ENCODE measurements around the gene ZNF366. TPM values are rescaled to one million over a fixed set of nuclear protein-coding genes. Genes with fewer than 3 reads are reported as not detected.

Gene ZNF366, protein sequence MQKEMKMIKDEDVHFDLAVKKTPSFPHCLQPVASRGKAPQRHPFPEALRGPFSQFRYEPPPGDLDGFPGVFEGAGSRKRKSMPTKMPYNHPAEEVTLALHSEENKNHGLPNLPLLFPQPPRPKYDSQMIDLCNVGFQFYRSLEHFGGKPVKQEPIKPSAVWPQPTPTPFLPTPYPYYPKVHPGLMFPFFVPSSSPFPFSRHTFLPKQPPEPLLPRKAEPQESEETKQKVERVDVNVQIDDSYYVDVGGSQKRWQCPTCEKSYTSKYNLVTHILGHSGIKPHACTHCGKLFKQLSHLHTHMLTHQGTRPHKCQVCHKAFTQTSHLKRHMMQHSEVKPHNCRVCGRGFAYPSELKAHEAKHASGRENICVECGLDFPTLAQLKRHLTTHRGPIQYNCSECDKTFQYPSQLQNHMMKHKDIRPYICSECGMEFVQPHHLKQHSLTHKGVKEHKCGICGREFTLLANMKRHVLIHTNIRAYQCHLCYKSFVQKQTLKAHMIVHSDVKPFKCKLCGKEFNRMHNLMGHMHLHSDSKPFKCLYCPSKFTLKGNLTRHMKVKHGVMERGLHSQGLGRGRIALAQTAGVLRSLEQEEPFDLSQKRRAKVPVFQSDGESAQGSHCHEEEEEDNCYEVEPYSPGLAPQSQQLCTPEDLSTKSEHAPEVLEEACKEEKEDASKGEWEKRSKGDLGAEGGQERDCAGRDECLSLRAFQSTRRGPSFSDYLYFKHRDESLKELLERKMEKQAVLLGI
- total RNA-seq: under 1 TPM in 2 of 5 donors, not detected in 3; 0.13 to 0.14 TPM
- total RNA-seq (2013): not detected
- 0.13 to 3.8 (median 0.46) reads per million in 29 experiments for total RNA-seq

DNA sequence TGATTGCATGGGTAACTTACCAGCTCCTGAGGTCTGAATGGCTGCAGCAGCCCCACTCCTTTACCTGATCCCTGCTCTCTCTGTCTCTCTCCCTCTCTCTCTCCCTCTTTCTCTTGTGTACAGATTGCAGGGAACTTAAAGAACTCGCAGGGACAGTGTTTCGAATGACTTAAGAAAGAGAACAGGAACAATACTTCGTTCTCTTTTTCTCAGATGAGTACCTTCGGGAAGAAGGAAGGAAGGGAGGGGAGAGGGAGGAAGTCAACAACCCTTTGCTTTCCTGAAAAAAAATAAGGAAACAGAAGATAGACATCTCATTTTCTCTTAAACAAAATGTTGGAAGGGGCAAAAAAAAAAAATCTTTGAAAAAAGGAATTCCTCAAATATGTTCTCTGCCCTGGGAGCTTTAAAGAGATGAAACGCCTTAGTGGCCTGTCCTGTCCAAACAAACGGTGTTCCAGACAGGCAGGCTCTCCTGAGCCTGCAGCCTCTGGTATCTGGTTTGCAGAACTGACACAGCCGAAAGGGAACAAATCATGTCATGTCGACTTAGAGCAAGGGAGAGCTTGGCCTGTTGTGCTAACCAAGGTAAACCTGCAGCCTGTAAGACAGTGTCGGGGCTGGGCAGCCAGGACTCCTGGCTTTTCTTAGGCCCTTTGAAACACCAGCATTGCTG, at the start of gene ZNF366:
Gene ZNF366 (minus strand): TSS at position 180 of the 676 bp plus-strand sequence. CDS start 45,914 bp downstream, outside the sequence.
- WGBS (ENCODE audit: insufficient coverage): 53% methylated on average over 5 of the region's 9 CpGs
- no peak within 1 kb of the TSS for H3K4me3 ChIP-seq (ENCODE audit: control insufficient read depth in 1 of 2, extremely low read depth in 1 of 2, low read length in 1 of 2)

DNA sequence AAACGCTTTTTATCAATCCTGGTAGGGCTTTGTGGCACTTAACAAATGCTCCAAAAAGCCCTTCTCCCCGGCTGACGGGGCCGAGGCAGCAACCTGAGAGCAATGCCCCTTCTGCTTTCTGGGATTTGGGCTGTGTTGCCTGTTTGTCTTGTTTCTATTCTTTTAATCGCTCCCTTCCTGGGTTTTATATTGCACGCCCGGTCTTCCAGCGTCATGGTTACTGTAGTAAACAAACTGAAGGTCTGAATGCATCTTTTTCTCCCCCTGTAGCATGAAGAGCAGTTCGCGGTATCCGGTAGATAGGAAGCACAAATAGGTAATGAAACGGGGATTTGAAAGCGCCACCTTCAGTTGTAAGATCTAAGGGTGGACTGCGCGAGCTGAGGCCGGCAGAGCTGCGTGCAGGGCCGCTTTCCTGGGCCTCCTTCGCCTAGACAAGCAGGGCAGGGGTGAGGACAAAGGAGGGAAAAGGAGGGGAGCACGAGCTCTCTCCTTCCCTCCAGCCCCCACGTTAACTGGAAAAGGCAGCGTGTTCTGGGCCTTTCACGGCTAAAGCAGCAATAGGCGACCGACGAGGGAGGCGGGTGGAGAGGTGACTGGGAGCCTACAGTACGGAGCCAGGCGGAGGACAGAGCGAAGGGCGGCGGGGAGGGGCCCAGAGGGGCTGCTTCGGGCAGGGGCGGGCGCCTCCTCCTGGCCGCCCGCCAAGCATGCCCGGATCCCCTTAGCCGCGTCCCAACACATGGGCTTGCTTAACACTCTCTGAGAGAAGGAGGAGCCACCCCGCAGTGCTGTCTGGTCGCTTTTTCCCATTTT, 49.3 kb upstream of the ZNF366 start:
- CTCF ChIA-PET: interaction anchor here in 1 of 2 donors (0.5 kb wide), 1 partner anchor 10 kb away, joined by 3 read pairs; no protein-coding TSS in a partner anchor
- peak in 6 of 35 experiments; percentile 2 to 27 (median 13) for DNase-seq
- H3K27ac ChIP-seq (ENCODE audit: low read length): no peak overlapping the region
- peak overlapping the region; percentile 24 to 72 for H3K4me3 ChIP-seq (ENCODE audit: control insufficient read depth in 1 of 2, extremely low read depth in 1 of 2, low read length in 1 of 2)
- peaks cover 11 to 15% (median 13%) of the 10 kb centered on the region in 3 donors for H3K4me1 Mint-ChIP-seq
- peaks cover 0 to 8% of the 10 kb centered on the region in 2 experiments for H3K4me1 ChIP-seq (ENCODE audit: control insufficient read depth in 1 of 2, extremely low read depth in 1 of 2, insufficient read depth in 2 of 2, low read length in 2 of 2)
- POLR2A ChIA-PET: interaction anchor here in 1 of 2 donors (0.5 kb wide), 1 partner anchor 144 kb away, joined by 3 read pairs; no protein-coding TSS in a partner anchor
- peak overlapping the region; percentile 62 to 80 (median 69) for H3K4me3 Mint-ChIP-seq
- H3K27ac Mint-ChIP-seq: no peak overlapping the region
- ATAC-seq (replicated peaks in 1 of 4): peak; percentile 53 to 69 (median 59)
- H3K9me3 Mint-ChIP-seq: no peaks in the 10 kb centered on the region
- H3K27me3 Mint-ChIP-seq: peaks cover 49 to 58% of the 10 kb centered on the region in 2 donors
- peaks cover 0 to 27% of the 10 kb centered on the region in 2 experiments for H3K27me3 ChIP-seq (replicated peaks in 1 of 2; ENCODE audit: control insufficient read depth in 2 of 2, extremely low read depth in 1 of 2, insufficient read depth in 2 of 2, low read length in 1 of 2)
- H3K9me3 ChIP-seq: no peaks in the 10 kb centered on the region
- no peaks in the 10 kb centered on the region for H3K36me3 Mint-ChIP-seq
- 7% methylated on average over 28 of the region's 42 CpGs for WGBS (ENCODE audit: insufficient coverage)
- H3K36me3 ChIP-seq (ENCODE audit: control insufficient read depth in 2 of 2, extremely low read depth in 1 of 2, insufficient read depth in 1 of 2, low read length in 1 of 2): no peaks in the 10 kb centered on the region

More for the DNA sequence above, at the start of gene ZNF366:
- ChIA-PET CTCF (no interaction called here), POLR2A (no interaction called here)
- no peaks in the 10 kb centered on the region for H3K4me1 Mint-ChIP-seq
- no peak within 1 kb of the TSS for H3K4me3 Mint-ChIP-seq
- Histone ChIP-seq H3K4me1 (ENCODE audit: control insufficient read depth in 1 of 2, extremely low read depth in 1 of 2, insufficient read depth in 2 of 2, low read length in 2 of 2) (no peaks in the 10 kb centered on the region), H3K36me3 (ENCODE audit: control insufficient read depth in 2 of 2, extremely low read depth in 1 of 2, insufficient read depth in 1 of 2, low read length in 1 of 2) (no peaks in the 10 kb centered on the region), H3K9me3 (no peaks in the 10 kb centered on the region), H3K27me3 (replicated peaks in 1 of 2; ENCODE audit: control insufficient read depth in 2 of 2, extremely low read depth in 1 of 2, insufficient read depth in 2 of 2, low read length in 1 of 2) (peaks cover 0 to 13% of the 10 kb centered on the region in 2 experiments), H3K27ac (ENCODE audit: low read length) (no peak within 1 kb of the TSS)
- no peak within 1 kb of the TSS for H3K27ac Mint-ChIP-seq
- ATAC-seq (replicated peaks in 1 of 4) (no peak), DNase-seq (no peak)
- H3K27me3 Mint-ChIP-seq: peaks cover 15 to 22% of the 10 kb centered on the region in 2 donors
- H3K9me3 Mint-ChIP-seq: no peaks in the 10 kb centered on the region
- H3K36me3 Mint-ChIP-seq: no peaks in the 10 kb centered on the region

DNA sequence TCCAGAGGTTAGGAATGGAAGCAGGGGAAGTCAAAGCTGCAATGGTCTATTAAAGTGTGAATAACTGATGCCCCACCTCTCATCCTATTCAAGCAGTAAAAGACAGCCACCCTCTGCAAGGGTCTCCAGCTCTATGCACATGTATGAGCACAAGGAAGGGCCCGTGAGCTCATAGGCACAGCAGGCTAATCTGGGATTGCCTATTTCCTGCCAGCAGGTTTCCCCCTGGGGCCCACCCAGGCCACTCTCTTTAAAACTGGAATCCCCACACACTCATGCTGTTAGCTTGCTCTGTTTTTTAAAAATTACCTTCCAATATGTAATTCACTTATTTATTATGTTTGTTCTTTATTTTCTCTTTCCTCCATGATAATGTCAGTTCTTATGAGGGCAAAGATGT, 48.7 kb upstream of the ZNF366 start:
- Mint-ChIP-seq H3K4me3 (peak overlapping the region in 2 of 3 donors; percentile 69 to 80), H3K27ac (no peak overlapping the region), H3K27me3 (peaks cover 48 to 56% of the 10 kb centered on the region in 2 donors), H3K36me3 (no peaks in the 10 kb centered on the region), H3K9me3 (no peaks in the 10 kb centered on the region), H3K4me1 (peaks cover 11 to 15% (median 13%) of the 10 kb centered on the region in 3 donors)
- POLR2A ChIA-PET: no interaction called here
- Histone ChIP-seq H3K9me3 (no peaks in the 10 kb centered on the region), H3K27me3 (replicated peaks in 1 of 2; ENCODE audit: control insufficient read depth in 2 of 2, extremely low read depth in 1 of 2, insufficient read depth in 2 of 2, low read length in 1 of 2) (peaks cover 0 to 27% of the 10 kb centered on the region in 2 experiments), H3K4me1 (ENCODE audit: control insufficient read depth in 1 of 2, extremely low read depth in 1 of 2, insufficient read depth in 2 of 2, low read length in 2 of 2) (peaks cover 0 to 8% of the 10 kb centered on the region in 2 experiments), H3K27ac (ENCODE audit: low read length) (no peak overlapping the region), H3K4me3 (ENCODE audit: control insufficient read depth in 1 of 2, extremely low read depth in 1 of 2, low read length in 1 of 2) (no peak overlapping the region), H3K36me3 (ENCODE audit: control insufficient read depth in 2 of 2, extremely low read depth in 1 of 2, insufficient read depth in 1 of 2, low read length in 1 of 2) (no peaks in the 10 kb centered on the region)
- DNase-seq: no peak
- ATAC-seq (replicated peaks in 1 of 4): no peak
- 50% methylated on average over 1 of the region's 1 CpG for WGBS (ENCODE audit: insufficient coverage)
- CTCF ChIA-PET: interaction anchor here in 1 of 2 donors (0.5 kb wide), 1 partner anchor 11 kb away, joined by 3 read pairs; no protein-coding TSS in a partner anchor

DNA sequence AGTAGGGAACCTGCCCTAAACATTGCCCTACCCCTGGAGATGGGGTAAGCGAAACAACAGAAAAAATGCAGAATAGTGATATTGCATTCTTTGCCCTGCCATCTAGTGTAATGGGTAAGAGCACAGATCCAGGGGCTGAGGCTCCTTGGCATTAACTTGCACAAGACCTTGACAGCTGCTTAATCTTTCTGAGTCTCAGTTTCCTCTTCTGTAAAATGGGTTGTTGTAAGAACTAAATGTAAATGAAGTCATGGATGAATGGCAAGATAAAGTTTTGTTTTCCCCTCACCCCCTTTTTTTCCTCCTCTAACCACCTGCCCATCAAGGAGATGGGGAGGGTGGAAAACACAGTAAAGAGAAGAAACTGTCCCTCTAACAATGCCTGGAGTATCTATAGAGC, 47.7 kb upstream of the ZNF366 start:
- ATAC-seq (replicated peaks in 1 of 4) (no peak), DNase-seq (no peak)
- no peak overlapping the region for H3K4me3 ChIP-seq (ENCODE audit: control insufficient read depth in 1 of 2, extremely low read depth in 1 of 2, low read length in 1 of 2)
- H3K4me3 Mint-ChIP-seq: no peak overlapping the region
- no peak overlapping the region for H3K27ac Mint-ChIP-seq
- no peaks in the 10 kb centered on the region for H3K36me3 Mint-ChIP-seq
- H3K27ac ChIP-seq (ENCODE audit: low read length): no peak overlapping the region
- no peaks in the 10 kb centered on the region for H3K36me3 ChIP-seq (ENCODE audit: control insufficient read depth in 2 of 2, extremely low read depth in 1 of 2, insufficient read depth in 1 of 2, low read length in 1 of 2)
- POLR2A ChIA-PET: no interaction called here
- CTCF ChIA-PET: no interaction called here
- H3K27me3 ChIP-seq (replicated peaks in 1 of 2; ENCODE audit: control insufficient read depth in 2 of 2, extremely low read depth in 1 of 2, insufficient read depth in 2 of 2, low read length in 1 of 2): peaks cover 0 to 27% of the 10 kb centered on the region in 2 experiments
- peaks cover 48 to 64% of the 10 kb centered on the region in 2 donors for H3K27me3 Mint-ChIP-seq
- WGBS (ENCODE audit: insufficient coverage): no CpG with 5 or more reads among the region's 1 CpG
- peaks cover 11 to 15% (median 13%) of the 10 kb centered on the region in 3 donors for H3K4me1 Mint-ChIP-seq
- peaks cover 0 to 8% of the 10 kb centered on the region in 2 experiments for H3K4me1 ChIP-seq (ENCODE audit: control insufficient read depth in 1 of 2, extremely low read depth in 1 of 2, insufficient read depth in 2 of 2, low read length in 2 of 2)
- no peaks in the 10 kb centered on the region for H3K9me3 Mint-ChIP-seq
- H3K9me3 ChIP-seq: no peaks in the 10 kb centered on the region

DNA sequence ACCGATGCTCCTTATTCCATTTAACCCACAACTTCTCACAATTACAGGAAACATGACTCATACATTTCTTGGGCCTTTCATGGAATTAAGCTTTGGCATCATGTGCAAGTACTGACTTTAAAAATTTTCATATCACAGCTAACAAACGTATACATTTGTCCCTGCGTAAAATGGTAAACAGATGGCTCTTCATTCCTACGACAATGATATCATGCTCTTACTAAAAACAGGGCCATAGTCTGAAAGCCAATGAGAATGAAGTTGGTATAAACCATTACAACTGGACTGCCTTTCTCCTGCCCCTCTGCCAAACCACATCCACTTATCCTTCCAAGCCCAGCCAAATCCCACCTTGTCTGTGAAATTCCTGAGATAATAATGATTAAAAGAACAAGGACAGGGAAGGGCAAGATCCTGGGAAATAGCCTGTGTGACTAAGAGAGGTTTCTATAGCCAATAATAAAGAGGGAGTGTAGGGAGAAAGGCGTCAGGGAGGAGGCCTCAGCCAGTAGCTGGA, 44.9 kb upstream of the ZNF366 start:
- Mint-ChIP-seq H3K27ac (no peak overlapping the region), H3K9me3 (peaks cover 2 to 11% (median 8%) of the 10 kb centered on the region in 3 donors), H3K4me1 (peaks cover 8 to 9% (median 9%) of the 10 kb centered on the region in 3 donors), H3K4me3 (no peak overlapping the region), H3K27me3 (peaks cover 36 to 58% of the 10 kb centered on the region in 2 donors), H3K36me3 (no peaks in the 10 kb centered on the region)
- no peak overlapping the region for H3K4me3 ChIP-seq (ENCODE audit: control insufficient read depth in 1 of 2, extremely low read depth in 1 of 2, low read length in 1 of 2)
- H3K4me1 ChIP-seq (ENCODE audit: control insufficient read depth in 1 of 2, extremely low read depth in 1 of 2, insufficient read depth in 2 of 2, low read length in 2 of 2): peaks cover 0 to 6% of the 10 kb centered on the region in 2 experiments
- no peaks in the 10 kb centered on the region for H3K9me3 ChIP-seq
- WGBS (ENCODE audit: insufficient coverage): 83% methylated on average over 4 of the region's 5 CpGs
- H3K27me3 ChIP-seq (replicated peaks in 1 of 2; ENCODE audit: control insufficient read depth in 2 of 2, extremely low read depth in 1 of 2, insufficient read depth in 2 of 2, low read length in 1 of 2): peaks cover 0 to 15% of the 10 kb centered on the region in 2 experiments
- no peak for DNase-seq
- no peak for ATAC-seq (replicated peaks in 1 of 4)
- H3K36me3 ChIP-seq (ENCODE audit: control insufficient read depth in 2 of 2, extremely low read depth in 1 of 2, insufficient read depth in 1 of 2, low read length in 1 of 2): no peaks in the 10 kb centered on the region
- H3K27ac ChIP-seq (ENCODE audit: low read length): no peak overlapping the region
- POLR2A ChIA-PET: no interaction called here
- CTCF ChIA-PET: no interaction called here

Measured in T-cell (primary cell).